ENCODE data around the gene C1QTNF6.

Gene C1QTNF6

DNA sequence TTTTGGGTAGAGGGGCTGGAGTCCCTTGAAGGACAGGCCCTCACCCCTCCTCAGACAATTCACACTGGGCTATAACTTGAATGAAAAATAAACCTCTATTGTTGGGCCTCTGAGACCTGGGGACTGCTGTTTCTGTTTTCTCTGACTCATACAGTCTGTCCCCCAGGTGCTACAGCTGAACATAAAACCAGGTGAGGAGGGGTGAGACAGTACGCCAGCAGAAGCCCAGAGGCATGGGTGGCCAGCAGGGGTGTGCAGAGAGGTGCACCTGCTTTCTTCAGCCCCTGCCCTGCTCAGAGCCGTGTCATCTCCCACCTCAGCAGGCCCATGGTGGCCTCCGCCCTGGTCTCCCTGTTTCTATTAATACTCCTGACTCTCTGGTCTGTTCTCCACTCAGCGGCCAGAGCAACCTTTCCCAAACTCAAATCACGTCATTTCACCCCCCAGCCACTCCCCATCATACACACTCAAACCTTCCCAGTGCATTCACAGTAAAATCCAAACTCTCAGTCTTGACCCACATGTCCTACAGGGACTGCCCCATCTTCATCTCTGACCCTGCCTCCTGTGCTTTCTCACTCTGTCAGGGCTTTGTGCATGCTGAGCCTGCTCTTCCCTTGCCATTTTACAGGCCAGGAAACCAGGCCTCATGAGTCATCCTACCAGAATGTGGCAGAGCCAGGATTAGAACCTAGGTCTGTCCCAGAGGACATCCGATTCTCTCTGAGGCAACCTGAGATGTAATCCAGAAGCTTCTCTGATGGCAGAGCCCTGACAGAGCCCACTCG is 32.9 kb downstream of the C1QTNF6 start:
- TF ChIP-seq Cebpa-rat (IDR thresholded peaks at IDR 0.05): no peak
- Histone ChIP-seq H3K4me1 (peaks cover 0 to 28% (median 15%) of the 10 kb centered on the region in 10 experiments; a peak in 17 of 20 replicates), H3K27ac (peak overlapping the region in 1 of 11 experiments; percentile 21; a peak in 1 of 22 replicates), H3K27me3 (no peaks in the 10 kb centered on the region), H3K4me3 (no peak overlapping the region), H3K36me3 (no peaks in the 10 kb centered on the region), H3K9me3 (replicated peaks in 1 of 11) (peaks cover 0 to 17% (median 5%) of the 10 kb centered on the region in 11 experiments; a peak in 10 of 22 replicates), H3K4me2 (peak overlapping the region in 9 of 11 experiments; percentile 25 to 60 (median 43); a peak in 16 of 22 replicates), H4K20me1 (no peaks in the 10 kb centered on the region), H3K9ac (no peak overlapping the region; a peak in 1 of 22 replicates)

DNA sequence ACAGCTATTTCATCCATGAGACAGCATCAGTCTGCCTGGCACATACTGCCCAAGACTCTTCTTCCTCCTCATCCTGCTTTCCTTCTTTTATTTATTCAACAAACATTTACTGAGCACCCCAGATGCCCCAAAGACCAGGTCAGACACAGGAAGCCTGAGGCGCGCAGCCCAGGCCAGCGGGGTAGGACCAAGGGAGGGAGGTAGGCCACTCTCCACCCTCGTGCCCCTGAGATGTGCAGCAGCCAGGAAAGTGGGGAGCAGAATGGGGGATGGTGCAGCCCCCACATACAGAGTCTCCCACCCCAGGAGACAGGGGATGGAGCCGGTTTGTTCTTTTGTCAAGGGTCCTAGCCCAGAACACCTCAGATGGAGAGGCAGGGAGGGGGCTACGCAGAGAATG is 34.1 kb downstream of the C1QTNF6 start:
- no peak overlapping the region for H3K4me3 ChIP-seq
- H3K27me3 ChIP-seq: no peaks in the 10 kb centered on the region
- no peaks in the 10 kb centered on the region for H4K20me1 ChIP-seq
- no peak overlapping the region for H3K27ac ChIP-seq
- no peak overlapping the region for H3K9ac ChIP-seq
- no peak for TF ChIP-seq Cebpa-rat (IDR thresholded peaks at IDR 0.05)
- H3K36me3 ChIP-seq: no peaks in the 10 kb centered on the region
- H3K4me2 ChIP-seq: no peak overlapping the region
- peaks cover 10 to 40% (median 27%) of the 10 kb centered on the region in 10 experiments for H3K4me1 ChIP-seq
- H3K9me3 ChIP-seq (replicated peaks in 1 of 11): peaks cover 0 to 17% (median 5%) of the 10 kb centered on the region in 11 experiments; a peak in 10 of 22 replicates

DNA sequence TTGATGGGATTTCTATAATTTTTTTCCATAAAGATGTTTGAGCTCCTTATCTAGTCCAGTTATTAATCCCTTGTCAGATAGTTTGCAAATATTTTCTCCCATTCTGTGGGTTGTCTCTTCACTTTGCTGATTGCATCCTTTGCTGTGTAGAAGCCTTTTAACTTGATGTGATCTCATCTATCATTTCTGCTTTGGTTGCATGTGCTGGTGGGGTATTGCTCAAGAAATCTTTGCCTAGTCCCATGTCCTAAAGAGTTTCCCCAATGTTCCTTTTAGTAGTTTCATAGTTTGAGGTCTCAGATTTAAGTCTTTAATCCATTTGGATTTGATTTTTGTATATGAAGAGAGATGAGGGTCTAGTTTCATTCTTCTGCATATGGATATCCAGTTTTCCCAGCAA is 36.6 kb downstream of the C1QTNF6 start:
- Histone ChIP-seq H3K27me3 (no peaks in the 10 kb centered on the region), H3K4me3 (no peak overlapping the region), H3K27ac (no peak overlapping the region), H3K4me2 (no peak overlapping the region), H3K36me3 (no peaks in the 10 kb centered on the region), H3K9ac (no peak overlapping the region), H3K9me3 (replicated peaks in 1 of 11) (peaks cover 0 to 17% (median 5%) of the 10 kb centered on the region in 11 experiments; a peak in 10 of 22 replicates), H3K4me1 (peaks cover 15 to 47% (median 41%) of the 10 kb centered on the region in 10 experiments), H4K20me1 (peaks cover 0 to 7% (median 0%) of the 10 kb centered on the region in 11 experiments; a peak in 1 of 22 replicates)
- no peak for TF ChIP-seq Cebpa-rat (IDR thresholded peaks at IDR 0.05)

DNA sequence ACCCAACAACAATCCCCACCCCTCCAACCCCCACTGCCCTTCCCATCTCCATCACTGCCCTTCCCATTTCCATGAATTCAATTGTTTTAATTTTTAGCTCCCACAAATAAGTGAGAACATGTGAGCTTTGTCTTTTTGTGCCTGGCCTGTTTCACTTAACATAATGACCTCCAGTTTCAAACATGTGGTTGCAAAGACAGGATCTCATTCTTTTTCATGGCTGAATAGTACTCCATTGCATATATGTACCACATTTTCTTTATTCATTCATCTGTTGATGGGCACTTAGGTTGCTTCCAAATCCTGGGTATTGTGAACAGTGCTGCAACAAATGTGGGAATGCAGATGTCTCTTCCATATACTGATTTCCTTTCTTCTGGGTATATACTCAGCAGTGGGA is 37.3 kb downstream of the C1QTNF6 start:
- no peak overlapping the region for H3K4me2 ChIP-seq
- peaks cover 0 to 2% (median 0%) of the 10 kb centered on the region in 11 experiments; a peak in 2 of 22 replicates for H3K27me3 ChIP-seq
- no peaks in the 10 kb centered on the region for H3K36me3 ChIP-seq
- H4K20me1 ChIP-seq: peaks cover 0 to 7% (median 0%) of the 10 kb centered on the region in 11 experiments; a peak in 1 of 22 replicates
- H3K4me3 ChIP-seq: no peak overlapping the region
- no peak for TF ChIP-seq Cebpa-rat (IDR thresholded peaks at IDR 0.05)
- H3K9ac ChIP-seq: no peak overlapping the region
- peaks cover 0 to 17% (median 5%) of the 10 kb centered on the region in 11 experiments; a peak in 10 of 22 replicates for H3K9me3 ChIP-seq (replicated peaks in 1 of 11)
- H3K4me1 ChIP-seq: peaks cover 15 to 53% (median 43%) of the 10 kb centered on the region in 10 experiments
- no peak overlapping the region for H3K27ac ChIP-seq

DNA sequence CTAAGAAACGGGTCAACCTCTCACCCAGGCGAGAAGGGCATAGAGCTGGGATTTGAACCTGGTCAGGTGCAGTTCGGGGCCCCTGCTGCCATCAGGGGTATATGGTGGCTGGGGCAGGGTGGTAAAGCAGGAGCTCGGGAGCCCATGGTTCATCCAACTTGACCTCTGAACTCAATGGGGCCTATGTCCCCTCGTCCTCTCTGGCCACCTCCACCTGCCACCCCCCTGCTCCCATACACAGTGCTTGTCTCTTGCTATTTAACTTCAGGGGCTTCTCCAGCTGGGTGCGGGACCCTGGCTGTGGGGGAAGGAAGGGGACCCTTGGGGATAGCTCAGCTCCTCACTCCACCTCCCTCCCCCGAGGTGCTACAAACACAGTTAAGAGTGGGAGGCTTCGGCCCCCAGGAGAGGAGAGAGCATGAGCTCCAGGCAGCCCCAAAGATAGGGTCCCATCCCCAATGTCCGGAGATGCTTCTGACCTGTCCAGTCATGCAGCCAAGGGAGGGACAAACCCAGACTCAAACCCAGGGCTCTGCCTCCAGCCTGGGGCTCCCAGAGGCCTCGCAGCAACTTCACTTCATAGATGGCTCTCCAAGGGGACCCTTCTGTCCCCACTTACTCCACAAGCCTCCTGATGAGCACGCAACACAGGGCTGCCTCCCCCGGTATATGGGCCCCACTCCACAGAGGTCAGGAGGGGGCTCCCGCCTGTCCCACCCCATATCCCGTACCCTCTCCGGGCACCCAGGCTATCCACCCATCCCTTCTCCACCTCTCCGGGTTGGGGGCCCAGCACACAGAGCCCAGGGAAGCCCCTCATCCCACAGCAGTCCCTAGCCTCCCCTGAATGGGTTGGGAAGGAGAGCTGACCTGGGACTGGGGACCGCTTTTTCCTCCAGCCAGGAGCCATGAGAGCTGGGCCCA is 39.0 kb downstream of the C1QTNF6 start:
- peaks cover 0 to 10% (median 0%) of the 10 kb centered on the region in 11 experiments; a peak in 2 of 22 replicates for H3K27me3 ChIP-seq
- H4K20me1 ChIP-seq: peaks cover 0 to 7% (median 0%) of the 10 kb centered on the region in 11 experiments; a peak in 1 of 22 replicates
- peaks cover 0 to 10% (median 5%) of the 10 kb centered on the region in 11 experiments; a peak in 7 of 22 replicates for H3K9me3 ChIP-seq (replicated peaks in 1 of 11)
- peaks cover 25 to 58% (median 45%) of the 10 kb centered on the region in 10 experiments for H3K4me1 ChIP-seq
- no peak overlapping the region; a peak in 3 of 22 replicates for H3K27ac ChIP-seq
- no peak for TF ChIP-seq Cebpa-rat (IDR thresholded peaks at IDR 0.05)
- H3K9ac ChIP-seq: peak overlapping the region in 9 of 11 experiments; percentile 6 to 58 (median 43); a peak in 13 of 22 replicates
- H3K4me3 ChIP-seq: peak overlapping the region in 2 of 10 experiments; percentile 8 to 32; a peak in 2 of 20 replicates
- H3K36me3 ChIP-seq: no peaks in the 10 kb centered on the region
- H3K4me2 ChIP-seq: peak overlapping the region; percentile 61 to 87 (median 84)

DNA sequence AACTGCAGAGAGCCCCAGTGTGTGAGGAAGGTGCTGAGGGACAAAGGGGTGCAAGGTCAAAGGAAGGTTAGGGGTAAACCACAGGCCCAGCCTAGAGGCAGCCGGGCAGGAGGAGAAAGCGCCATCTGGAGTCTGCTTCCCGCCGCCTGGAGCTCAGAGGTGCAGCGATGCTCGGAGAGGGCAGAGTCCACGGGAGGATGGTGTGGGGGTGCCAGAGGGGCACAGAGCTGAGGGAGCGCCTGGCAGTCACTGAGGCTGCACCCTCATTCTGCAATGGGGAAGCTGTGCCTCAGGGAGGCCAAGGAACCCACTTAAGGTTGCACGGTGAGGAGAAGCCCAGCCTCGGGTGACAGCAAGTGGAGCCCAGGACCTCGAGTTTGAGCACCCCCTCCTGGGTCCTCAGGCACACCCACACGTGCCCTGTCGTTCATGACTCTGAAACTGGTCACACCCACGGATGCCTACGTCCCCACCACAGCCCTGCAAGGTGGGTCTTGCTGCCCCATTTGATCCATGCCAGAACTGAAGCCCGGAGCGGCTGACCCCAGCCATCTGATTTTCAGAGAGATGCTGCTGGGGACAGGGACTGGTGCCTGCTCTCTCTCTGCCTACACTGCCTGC is 39.9 kb downstream of the C1QTNF6 start:
- peaks cover 0 to 10% (median 0%) of the 10 kb centered on the region in 11 experiments; a peak in 2 of 22 replicates for H3K27me3 ChIP-seq
- peak overlapping the region in 8 of 11 experiments; percentile 77 to 87 (median 85); a peak in 18 of 22 replicates for H3K4me2 ChIP-seq
- H3K9me3 ChIP-seq (replicated peaks in 1 of 11): peaks cover 0 to 10% (median 5%) of the 10 kb centered on the region in 11 experiments; a peak in 7 of 22 replicates
- peaks cover 25 to 58% (median 45%) of the 10 kb centered on the region in 10 experiments for H3K4me1 ChIP-seq
- TF ChIP-seq Cebpa-rat (IDR thresholded peaks at IDR 0.05): no peak
- no peak overlapping the region for H3K27ac ChIP-seq
- peaks cover 0 to 7% (median 0%) of the 10 kb centered on the region in 11 experiments; a peak in 1 of 22 replicates for H4K20me1 ChIP-seq
- H3K4me3 ChIP-seq: no peak overlapping the region
- H3K36me3 ChIP-seq: no peaks in the 10 kb centered on the region
- 0 out of 22 replicates have a peak overlapping the region, but pooled peaks of 1 of the 11 experiments have one; percentile 5 for H3K9ac ChIP-seq

DNA sequence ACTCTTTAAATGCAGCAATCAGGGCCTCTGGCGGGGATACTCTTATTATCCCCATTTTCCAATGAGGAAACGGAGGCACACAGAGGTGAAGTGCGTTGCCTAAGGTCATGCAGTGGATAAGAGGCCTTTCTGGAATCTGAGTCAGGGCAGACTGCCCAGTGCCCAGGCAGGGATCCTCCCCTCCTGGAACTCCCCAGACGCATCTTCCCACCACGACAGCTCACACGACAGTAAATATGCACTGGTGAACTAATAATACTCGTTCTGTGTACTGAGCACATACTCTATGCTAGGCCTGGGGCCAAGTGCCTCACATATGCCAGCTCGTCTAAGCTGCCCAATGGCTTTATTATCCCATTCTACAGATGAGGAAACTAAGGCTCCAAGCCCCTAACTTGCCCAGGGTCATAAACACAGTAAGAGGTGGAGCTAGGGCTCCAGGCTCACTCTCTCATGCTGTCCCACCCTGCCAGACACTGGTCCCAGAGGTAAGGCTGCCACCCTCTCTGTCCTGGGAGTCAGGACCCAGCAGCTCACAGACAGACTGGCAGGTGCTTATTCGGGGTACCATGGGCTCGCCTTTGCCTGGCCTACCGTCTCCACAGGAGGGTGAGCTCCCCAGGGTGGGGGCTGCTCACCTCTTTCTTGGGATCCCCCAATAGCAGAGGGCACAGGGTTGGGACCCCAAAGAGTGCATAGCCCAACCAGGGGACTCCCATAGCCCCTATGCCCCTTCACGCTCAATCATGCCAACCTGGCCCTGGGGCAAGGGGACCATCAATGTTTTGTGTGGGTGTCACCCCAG is 40.7 kb downstream of the C1QTNF6 start:
- peaks cover 25 to 58% (median 45%) of the 10 kb centered on the region in 10 experiments for H3K4me1 ChIP-seq
- H3K27ac ChIP-seq: no peak overlapping the region
- H3K9me3 ChIP-seq (replicated peaks in 1 of 11): peaks cover 0 to 10% (median 5%) of the 10 kb centered on the region in 11 experiments; a peak in 7 of 22 replicates
- peaks cover 0 to 10% (median 0%) of the 10 kb centered on the region in 11 experiments; a peak in 2 of 22 replicates for H3K27me3 ChIP-seq
- H3K4me2 ChIP-seq: peak overlapping the region in 8 of 11 experiments; percentile 77 to 87 (median 85); a peak in 15 of 22 replicates
- H3K4me3 ChIP-seq: no peak overlapping the region
- H4K20me1 ChIP-seq: peaks cover 0 to 7% (median 0%) of the 10 kb centered on the region in 11 experiments; a peak in 1 of 22 replicates
- H3K36me3 ChIP-seq: no peaks in the 10 kb centered on the region
- no peak for TF ChIP-seq Cebpa-rat (IDR thresholded peaks at IDR 0.05)
- 0 out of 22 replicates have a peak overlapping the region, but pooled peaks of 1 of the 11 experiments have one; percentile 5 for H3K9ac ChIP-seq
